ENCODE measurements around the gene EPHA4. TPM values are rescaled to one million over a fixed set of nuclear protein-coding genes. Genes with fewer than 3 reads are reported as not detected.
A peak's percentile ranks its signal among the peaks of the same experiment; 100 is the strongest.

EPHA4 gene
- total and polyA plus RNA-seq, 2 of the 4 experiments (the other 2 are of a cell fraction) = 36.9 to 132 TPM

GRCh38 chr2:221612161-221612560 lies 40.1 kb upstream of the EPHA4 start:
- H3K9me1 ChIP-seq (ENCODE audit: insufficient read depth, low read length) = no peaks in the 10 kb centered on the region
- H3K56ac ChIP-seq (ENCODE audit: extremely low read depth, insufficient read depth, low read length) = no peak overlapping the region
- no peak for DNase-seq
- H3K23ac ChIP-seq (ENCODE audit: low read depth, low read length) = no peak overlapping the region
- no peak overlapping the region for H2AK9ac ChIP-seq (replicated peaks; ENCODE audit: low read depth, low read length, poor library complexity)
- no peak overlapping the region for H3K4ac ChIP-seq (ENCODE audit: low read depth, low read length)
- H4K91ac ChIP-seq (ENCODE audit: insufficient read depth, low read depth, low read length) = no peak overlapping the region
- ChIA-PET POLR2A (ENCODE audit: unreplicated experiment) (no interaction called here), CTCF (no interaction called here)
- no peak overlapping the region for H3K4me3 ChIP-seq (ENCODE audit: insufficient read depth, low read depth, low read length)
- no peak for ATAC-seq (ENCODE audit: low read depth)
- H2BK5ac ChIP-seq (ENCODE audit: low read depth, low read length, poor library complexity, severe bottlenecking) = no peak overlapping the region
- in situ Hi-C loops (cut with MboI; ENCODE audit: low sequenced_read_pairs) = no loop called here
- no peak overlapping the region for H2AK5ac ChIP-seq (ENCODE audit: low read depth, low read length)
- no peak overlapping the region for H4K8ac ChIP-seq (ENCODE audit: low read depth in 2 of 2, low read length in 2 of 2)
- no TSS peak for BruUV-seq (replicated peaks)
- peak overlapping the region; percentile 54 for H3K4me2 ChIP-seq (ENCODE audit: low read depth, low read length)
- no CpG with 5 or more reads among the region's 4 CpGs for WGBS, 2 experiments (ENCODE audit: extremely low coverage in 2 of 2, insufficient read length in 1 of 2)
- H3K14ac ChIP-seq (replicated peaks; ENCODE audit: low read depth, low read length) = no peak overlapping the region
- no peaks in the 10 kb centered on the region; the same call in 1 of the 2 replicates for H3K27me3 ChIP-seq (ENCODE audit: control insufficient read depth, insufficient read depth, low read length)
- H3K4me1 ChIP-seq (ENCODE audit: control insufficient read depth, insufficient read depth, low read length) = no peaks in the 10 kb centered on the region
- TF ChIP-seq RAD21 (IDR thresholded peaks at IDR 0.05; ENCODE audit: low read length) (no peak), NFE2L2 (IDR thresholded peaks at IDR 0.05; ENCODE audit: low read depth, low read length) (no peak)
- TF ChIP-seq, protein P1, sequence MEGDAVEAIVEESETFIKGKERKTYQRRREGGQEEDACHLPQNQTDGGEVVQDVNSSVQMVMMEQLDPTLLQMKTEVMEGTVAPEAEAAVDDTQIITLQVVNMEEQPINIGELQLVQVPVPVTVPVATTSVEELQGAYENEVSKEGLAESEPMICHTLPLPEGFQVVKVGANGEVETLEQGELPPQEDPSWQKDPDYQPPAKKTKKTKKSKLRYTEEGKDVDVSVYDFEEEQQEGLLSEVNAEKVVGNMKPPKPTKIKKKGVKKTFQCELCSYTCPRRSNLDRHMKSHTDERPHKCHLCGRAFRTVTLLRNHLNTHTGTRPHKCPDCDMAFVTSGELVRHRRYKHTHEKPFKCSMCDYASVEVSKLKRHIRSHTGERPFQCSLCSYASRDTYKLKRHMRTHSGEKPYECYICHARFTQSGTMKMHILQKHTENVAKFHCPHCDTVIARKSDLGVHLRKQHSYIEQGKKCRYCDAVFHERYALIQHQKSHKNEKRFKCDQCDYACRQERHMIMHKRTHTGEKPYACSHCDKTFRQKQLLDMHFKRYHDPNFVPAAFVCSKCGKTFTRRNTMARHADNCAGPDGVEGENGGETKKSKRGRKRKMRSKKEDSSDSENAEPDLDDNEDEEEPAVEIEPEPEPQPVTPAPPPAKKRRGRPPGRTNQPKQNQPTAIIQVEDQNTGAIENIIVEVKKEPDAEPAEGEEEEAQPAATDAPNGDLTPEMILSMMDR (conservative IDR thresholded peaks at IDR 0.05; ENCODE audit: low read depth, low read length) = no peak
- TF ChIP-seq, protein P2, sequence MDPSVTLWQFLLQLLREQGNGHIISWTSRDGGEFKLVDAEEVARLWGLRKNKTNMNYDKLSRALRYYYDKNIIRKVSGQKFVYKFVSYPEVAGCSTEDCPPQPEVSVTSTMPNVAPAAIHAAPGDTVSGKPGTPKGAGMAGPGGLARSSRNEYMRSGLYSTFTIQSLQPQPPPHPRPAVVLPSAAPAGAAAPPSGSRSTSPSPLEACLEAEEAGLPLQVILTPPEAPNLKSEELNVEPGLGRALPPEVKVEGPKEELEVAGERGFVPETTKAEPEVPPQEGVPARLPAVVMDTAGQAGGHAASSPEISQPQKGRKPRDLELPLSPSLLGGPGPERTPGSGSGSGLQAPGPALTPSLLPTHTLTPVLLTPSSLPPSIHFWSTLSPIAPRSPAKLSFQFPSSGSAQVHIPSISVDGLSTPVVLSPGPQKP (IDR thresholded peaks at IDR 0.05; ENCODE audit: borderline replicate concordance, low read depth, low read length) = no peak
- no peak overlapping the region for H3K18ac ChIP-seq (ENCODE audit: low read depth, low read length)
- H2BK120ac ChIP-seq (ENCODE audit: low read depth, low read length) = no peak overlapping the region
- no peak overlapping the region for H3K9ac ChIP-seq (ENCODE audit: low read depth, low read length)
- intact Hi-C loops (cut with micrococcal nuclease) = no loop called here
- no peak overlapping the region for H2BK20ac ChIP-seq (ENCODE audit: low read depth, low read length)
- no peaks in the 10 kb centered on the region for H4K20me1 ChIP-seq (ENCODE audit: insufficient read depth, low read length)
- no peak overlapping the region for H2AFZ ChIP-seq (replicated peaks; ENCODE audit: low read length, poor library complexity)
- H3K27ac ChIP-seq (ENCODE audit: insufficient read depth, low read length) = no peak overlapping the region
- no peaks in the 10 kb centered on the region for H3K79me1 ChIP-seq (ENCODE audit: low read depth in 1 of 2, low read length in 2 of 2)
- H4K5ac ChIP-seq (ENCODE audit: low read depth, low read length) = no peak overlapping the region
- H3K36me3 ChIP-seq (ENCODE audit: control insufficient read depth, insufficient read depth, low read length) = no peaks in the 10 kb centered on the region
- dilution Hi-C loops (cut with HindIII; ENCODE audit: low sequenced_read_pairs, unreplicated experiment) = no loop called here
- H2BK15ac ChIP-seq (ENCODE audit: low read depth, low read length) = no peak overlapping the region
- H3K9me3 ChIP-seq (ENCODE audit: control insufficient read depth, insufficient read depth, low read length) = no peaks in the 10 kb centered on the region
